IPS DF 6.9 (cell line): ENCODE measurements around the gene ITGB1.
A peak's percentile ranks its signal among the peaks of the same experiment; 100 is the strongest.
"Not testable (repeated sequence)": the region's sequence is repeated elsewhere in the genome, so short reads cannot be mapped to it uniquely, and the experiment has no call there.

Experiments
- DNase-seq: peaks from one replicate; pipeline ENCODE4 v3.0.0-alpha.2; 2013; ENCODE audit warnings: low read depth, low spot score
- H3K27ac ChIP-seq: one replicate; pipeline ENCODE4 v1.5.1; 2013; ENCODE audit warnings: low read length, control low read depth
- H3K27me3 ChIP-seq: 2 replicates; pipeline ENCODE4 v1.6.1; 2013; ENCODE audit warnings: mild to moderate bottlenecking, low read length; ENCODE audit not compliant: control insufficient read depth, insufficient read depth
- H3K36me3 ChIP-seq: 2 replicates; pipeline ENCODE4 v1.6.1; 2013; ENCODE audit warnings: low read length; ENCODE audit not compliant: control insufficient read depth, insufficient read depth
- H3K4me1 ChIP-seq: 2 replicates; pipeline ENCODE4 v1.6.1; 2013; ENCODE audit warnings: low read length; ENCODE audit not compliant: control insufficient read depth, insufficient read depth
- H3K4me3 ChIP-seq: 2 replicates; pipeline ENCODE4 v1.5.1; 2013; ENCODE audit warnings: mild to moderate bottlenecking, low read length
- H3K9me3 ChIP-seq: 2 replicates; pipeline ENCODE4 v1.6.1; 2013; ENCODE audit warnings: low read length, inconsistent platforms; ENCODE audit not compliant: control insufficient read depth, insufficient read depth
- WGBS: extraction: QIAGEN DNeasy Blood & Tissue Kit; methylation state at CpG from one replicate; pipeline ENCODE4 v1.1.7; 2013; ENCODE audit warnings: mixed read lengths, missing lambda C conversion rate; ENCODE audit not compliant: insufficient read length, insufficient coverage; 5-methylcytosine and 5-hydroxymethylcytosine counted together

The ITGB1 gene

GRCh38 chr10:32958085-32959005, at the start of gene ITGB1:
TSS of gene ITGB1 (minus strand) at chr10:32958230. CDS start at chr10:32935558, 22,672 bp downstream.
- no peaks in the 10 kb centered on the region for H3K36me3 ChIP-seq
- H3K4me1 ChIP-seq, result peaks cover 6% of the 10 kb centered on the region
- DNase-seq, result peak; percentile 88
- H3K9me3 ChIP-seq, result no peaks in the 10 kb centered on the region
- no peaks in the 10 kb centered on the region for H3K27me3 ChIP-seq
- H3K27ac ChIP-seq, result no peak within 1 kb of the TSS
- H3K4me3 ChIP-seq, result peak within 1 kb of the TSS; percentile 85
- WGBS, result no CpG with 5 or more reads among the region's 94 CpGs

GRCh38 chr10:33006342-33006887, 48.4 kb upstream of the ITGB1 start:
- Histone ChIP-seq H3K27me3 (no peaks in the 10 kb centered on the region), H3K4me3 (no peak overlapping the region), H3K4me1 (no peaks in the 10 kb centered on the region), H3K27ac (no peak overlapping the region), H3K9me3 (no peaks in the 10 kb centered on the region), H3K36me3 (no peaks in the 10 kb centered on the region)
- WGBS, result 100% methylated on average over 1 of the region's 11 CpGs
- no peak for DNase-seq

DNA sequence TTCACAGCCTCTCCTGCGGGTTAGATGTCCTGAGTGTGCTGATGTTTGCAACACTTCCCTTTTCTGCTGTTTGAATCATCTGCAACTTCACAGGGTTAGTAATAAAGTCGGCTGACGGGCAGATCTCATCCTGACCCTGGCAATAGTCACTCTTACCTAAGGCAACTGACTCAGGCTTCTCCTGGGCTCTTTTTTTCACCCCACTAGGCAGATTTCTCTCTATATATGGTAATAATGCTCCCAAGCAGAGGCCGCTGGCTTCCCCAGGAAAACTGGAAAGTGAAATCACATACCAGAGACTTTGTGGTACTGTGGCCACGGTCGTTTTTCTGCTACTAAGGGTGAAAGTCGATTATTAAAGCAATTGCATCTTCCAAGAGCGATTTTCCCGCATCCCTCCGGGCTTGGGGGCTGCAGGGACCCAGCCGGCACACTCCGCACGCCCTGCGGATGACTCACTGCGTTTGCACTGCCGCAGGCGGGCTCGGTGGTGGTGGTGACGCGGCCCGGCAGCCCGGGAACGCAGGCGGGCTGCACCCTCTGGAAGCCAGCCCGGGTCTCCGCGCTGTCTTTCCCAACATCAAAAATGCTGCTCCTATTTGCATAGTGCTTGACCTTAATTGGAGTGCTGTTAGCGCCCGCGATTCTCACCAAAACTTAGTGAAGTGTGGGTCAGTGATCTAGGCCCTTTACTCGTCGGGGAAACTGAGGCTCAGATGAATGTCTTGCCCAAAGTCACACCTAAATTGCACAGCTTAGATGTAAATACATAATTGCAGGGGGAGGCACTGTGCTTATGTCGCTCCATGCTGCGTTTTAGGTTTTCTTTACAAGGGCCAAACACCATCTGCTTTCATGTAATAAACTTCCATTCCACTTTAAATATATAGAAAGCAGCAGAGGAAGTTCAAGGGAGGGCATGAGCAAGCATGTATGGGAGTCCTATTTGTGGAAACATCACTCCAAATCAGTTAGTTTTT, 47.6 kb upstream of the ITGB1 start:
- peak overlapping the region; percentile 8; the same call in 1 of the 2 replicates for H3K4me3 ChIP-seq
- no peaks in the 10 kb centered on the region for H3K36me3 ChIP-seq
- H3K4me1 ChIP-seq, result no peaks in the 10 kb centered on the region
- WGBS, result no CpG with 5 or more reads among the region's 34 CpGs
- H3K27me3 ChIP-seq, result no peaks in the 10 kb centered on the region
- no peaks in the 10 kb centered on the region for H3K9me3 ChIP-seq
- DNase-seq, result peak; percentile 37
- no peak overlapping the region for H3K27ac ChIP-seq

DNA sequence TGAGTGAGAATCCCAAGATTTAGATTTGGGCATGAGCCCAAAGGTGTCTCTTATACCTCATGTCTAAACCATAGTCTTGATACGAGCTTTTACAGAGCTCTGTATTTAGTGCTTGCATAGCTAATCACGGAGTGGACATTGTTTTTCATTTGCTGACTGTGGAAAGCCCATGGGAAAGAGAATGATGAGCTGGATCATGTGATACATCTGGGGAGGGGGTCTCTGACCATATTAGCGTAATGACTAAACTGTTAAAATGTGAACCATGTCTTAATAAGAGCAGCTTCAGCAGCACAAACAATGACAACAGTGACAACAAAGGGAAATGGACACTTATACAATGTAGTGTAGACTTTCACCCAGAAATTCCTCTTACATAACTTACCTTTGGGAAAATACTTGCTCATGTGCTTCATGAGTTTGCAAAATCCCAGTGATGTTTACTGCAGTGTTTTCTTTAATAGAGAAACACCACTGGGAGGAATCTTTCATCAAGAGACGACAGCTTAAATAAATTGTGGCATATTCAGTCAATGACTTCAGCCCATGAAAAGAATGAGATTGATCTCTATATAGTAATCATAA, 44.0 kb upstream of the ITGB1 start:
- DNase-seq, result no peak
- H3K4me1 ChIP-seq, result no peaks in the 10 kb centered on the region
- H3K27me3 ChIP-seq, result no peaks in the 10 kb centered on the region
- no CpG with 5 or more reads among the region's 4 CpGs for WGBS
- H3K27ac ChIP-seq, result no peak overlapping the region
- H3K4me3 ChIP-seq, result no peak overlapping the region
- no peaks in the 10 kb centered on the region for H3K9me3 ChIP-seq
- H3K36me3 ChIP-seq, result no peaks in the 10 kb centered on the region

GRCh38 chr10:32998060-32998581, 40.1 kb upstream of the ITGB1 start:
- H3K4me1 ChIP-seq, H3K27ac ChIP-seq, H3K4me3 ChIP-seq, H3K9me3 ChIP-seq, H3K36me3 ChIP-seq, DNase-seq, H3K27me3 ChIP-seq: not testable (repeated sequence)
- no CpG with 5 or more reads among the region's 9 CpGs for WGBS

GRCh38 chr10:32995751-32996150, 37.7 kb upstream of the ITGB1 start:
- Histone ChIP-seq H3K27ac (no peak overlapping the region), H3K36me3 (no peaks in the 10 kb centered on the region), H3K4me1 (no peaks in the 10 kb centered on the region), H3K4me3 (no peak overlapping the region), H3K27me3 (no peaks in the 10 kb centered on the region), H3K9me3 (no peaks in the 10 kb centered on the region)
- WGBS, result no CpG with 5 or more reads among the region's 3 CpGs
- DNase-seq, result no peak

DNA sequence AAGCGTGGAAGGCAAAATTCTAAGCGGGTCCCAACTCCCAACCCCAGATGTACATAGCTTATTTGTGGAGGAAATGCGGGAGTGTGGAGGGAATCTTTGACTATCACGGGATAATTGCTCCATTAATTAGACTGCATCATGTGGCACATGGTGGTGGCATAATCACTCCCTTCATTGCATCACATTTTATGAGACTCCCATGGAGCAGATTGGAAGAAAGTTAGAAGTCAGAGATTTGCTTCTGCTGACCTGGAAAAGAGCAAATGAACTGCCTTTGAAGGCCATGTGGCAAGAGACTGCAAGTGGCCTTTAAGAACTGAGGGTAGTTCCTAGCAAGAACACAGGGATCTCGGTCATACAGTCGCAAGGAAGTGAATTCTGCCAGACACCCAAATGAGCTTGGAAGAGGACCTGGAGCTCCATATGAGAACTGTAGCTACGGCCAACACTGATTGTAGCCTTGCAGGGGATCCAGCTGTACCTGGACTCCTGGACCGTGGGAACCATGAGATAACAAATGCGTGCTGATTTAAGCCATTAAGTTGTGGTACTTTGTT, 37.1 kb upstream of the ITGB1 start:
- WGBS, result no CpG with 5 or more reads among the region's 9 CpGs
- H3K4me3 ChIP-seq, result no peak overlapping the region
- no peak overlapping the region for H3K27ac ChIP-seq

GRCh38 chr10:32994632-32995031, 36.6 kb upstream of the ITGB1 start:
- not testable (repeated sequence) for H3K27ac ChIP-seq, DNase-seq
- WGBS, result no CpG with 5 or more reads among the region's 2 CpGs

More for the DNA sequence above, 37.1 kb upstream of the ITGB1 start:
- Histone ChIP-seq H3K36me3 (no peaks in the 10 kb centered on the region), H3K9me3 (no peaks in the 10 kb centered on the region), H3K27me3 (no peaks in the 10 kb centered on the region), H3K4me1 (no peaks in the 10 kb centered on the region)
- no peak for DNase-seq

GRCh38 chr10:32992310-32992709, 34.3 kb upstream of the ITGB1 start:
- not testable (repeated sequence) for H3K9me3 ChIP-seq, H3K36me3 ChIP-seq, H3K4me3 ChIP-seq, H3K27me3 ChIP-seq, DNase-seq, H3K27ac ChIP-seq, H3K4me1 ChIP-seq
- no CpG with 5 or more reads among the region's 4 CpGs for WGBS

More at GRCh38 chr10:32994632-32995031, 36.6 kb upstream of the ITGB1 start:
- not testable (repeated sequence) for H3K36me3 ChIP-seq, H3K27me3 ChIP-seq, H3K4me3 ChIP-seq, H3K9me3 ChIP-seq, H3K4me1 ChIP-seq
